HEK293 (cell line): ENCODE results near the gene CDK9.
"Not testable (repeated sequence)": the region's sequence is repeated elsewhere in the genome, so short reads cannot be mapped to it uniquely, and the experiment has no call there.

Experiments
- CTCF ChIA-PET: fragments of 350-600 bp; formaldehyde crosslinking; extraction: SDS; loops from one replicate; lab custom pipeline; 2021; ENCODE audit warnings: antibody characterized with exemption; lab: Yijun Ruan, JAX
- POLR2A ChIA-PET: fragments of 300-600 bp; formaldehyde crosslinking; extraction: SDS; loops from one replicate; lab custom pipeline; 2020; ENCODE audit warnings: antibody characterized with exemption, inconsistent platforms; lab: Yijun Ruan, JAX
- H3K27ac ChIP-seq: fragments of 200-500 bp; sonication (Bioruptor generic); 2 replicates; pipeline ENCODE4 v1.5.1; 2014; ENCODE audit warnings: low read depth, low read length, control low read depth, inconsistent platforms; ENCODE audit errors: extremely low read depth
- H3K36me3 ChIP-seq, 2 experiments: fragments of 200-500 bp in 1 of 2; sonication (Bioruptor generic) in 1 of 2; 1 replicate in 1 of 2; 2 replicates in 1 of 2; pipeline ENCODE4 v1.5.1; 2014 to 2017; ENCODE audit warnings: inconsistent platforms in 2 of 2, low read length in 2 of 2; ENCODE audit not compliant: control insufficient read depth in 2 of 2, insufficient read depth in 1 of 2
- H3K4me1 ChIP-seq: fragments of 200-500 bp; sonication (Bioruptor generic); 2 replicates; pipeline ENCODE4 v1.5.1; 2014; ENCODE audit warnings: mild to moderate bottlenecking, low read length, inconsistent platforms; ENCODE audit not compliant: control insufficient read depth, insufficient read depth
- H3K4me3 ChIP-seq: 2 replicates; pipeline ENCODE4 v1.5.1; 2011; ENCODE audit warnings: low read depth, mild to moderate bottlenecking, control low read depth, low read length, moderate library complexity
- H3K9me3 ChIP-seq: fragments of 200-500 bp; sonication (Bioruptor generic); 2 replicates; pipeline ENCODE4 v1.5.1; 2014; ENCODE audit warnings: low read depth, low read length, inconsistent platforms; ENCODE audit not compliant: control insufficient read depth, insufficient read depth
- BCL11A ChIP-seq: fragments of 450-650 bp; formaldehyde crosslinking; IDR thresholded peaks from 2 replicates; pipeline ENCODE4 v1.5.1; 2016; ENCODE audit warnings: low read depth, missing biosample characterization, missing genetic modification characterization
- BCL11B ChIP-seq: fragments of 450-650 bp; formaldehyde crosslinking; IDR thresholded peaks from 2 replicates; pipeline ENCODE4 v1.5.1; 2016; ENCODE audit warnings: low read depth, missing biosample characterization, missing genetic modification characterization
- GLI4 ChIP-seq: fragments of 450-650 bp; formaldehyde crosslinking; IDR thresholded peaks from 2 replicates; pipeline ENCODE4 v1.5.1; 2016; ENCODE audit warnings: missing biosample characterization, missing genetic modification characterization
- GLIS2 ChIP-seq: fragments of 450-650 bp; formaldehyde crosslinking; IDR thresholded peaks from 2 replicates; pipeline ENCODE4 v1.5.1; 2016; ENCODE audit warnings: missing biosample characterization, missing genetic modification characterization
- TCF7L2 ChIP-seq: IDR thresholded peaks from 2 replicates; pipeline ENCODE4 v1.6.1; 2011; ENCODE audit warnings: low read depth, mild to moderate bottlenecking, inconsistent platforms, low read length, moderate library complexity, borderline replicate concordance
- ZBTB8A ChIP-seq: fragments of 450-650 bp; formaldehyde crosslinking; IDR thresholded peaks from 2 replicates; pipeline ENCODE4 v1.5.1; 2016; ENCODE audit warnings: missing biosample characterization, missing genetic modification characterization
- ZFHX2 ChIP-seq: fragments of 450-650 bp; formaldehyde crosslinking; conservative IDR thresholded peaks from 2 replicates; pipeline ENCODE4 v1.5.1; 2016; ENCODE audit warnings: missing biosample characterization, missing genetic modification characterization
- ZNF362 ChIP-seq: fragments of 450-650 bp; formaldehyde crosslinking; IDR thresholded peaks from 2 replicates; pipeline ENCODE4 v1.5.1; 2016; ENCODE audit warnings: missing biosample characterization, missing genetic modification characterization
- ZNF366 ChIP-seq: fragments of 450-650 bp; formaldehyde crosslinking; conservative IDR thresholded peaks from 2 replicates; pipeline ENCODE4 v1.5.1; 2016; ENCODE audit warnings: missing biosample characterization, missing genetic modification characterization
- ZNF423 ChIP-seq: fragments of 450-650 bp; formaldehyde crosslinking; IDR thresholded peaks from 2 replicates; pipeline ENCODE4 v1.5.1; 2016; ENCODE audit warnings: missing biosample characterization, missing genetic modification characterization
- ZNF433 ChIP-seq: fragments of 450-650 bp; formaldehyde crosslinking; IDR thresholded peaks from 2 replicates; pipeline ENCODE4 v1.5.1; 2016; ENCODE audit warnings: missing biosample characterization, missing genetic modification characterization, low read depth
- ZNF501 ChIP-seq: fragments of 450-650 bp; formaldehyde crosslinking; IDR thresholded peaks from 2 replicates; pipeline ENCODE4 v1.5.1; 2016; ENCODE audit warnings: missing biosample characterization, missing genetic modification characterization
- ZNF510 ChIP-seq: fragments of 450-650 bp; formaldehyde crosslinking; IDR thresholded peaks from 2 replicates; pipeline ENCODE4 v1.5.1; 2018; ENCODE audit warnings: mild to moderate bottlenecking, missing genetic modification characterization, missing biosample characterization; ENCODE audit not compliant: insufficient replicate concordance
- ZNF561 ChIP-seq: fragments of 450-650 bp; IDR thresholded peaks from 2 replicates; pipeline ENCODE4 v1.5.1; 2018; ENCODE audit warnings: missing biosample characterization, missing genetic modification characterization, borderline replicate concordance
- ZNF623 ChIP-seq: fragments of 450-650 bp; formaldehyde crosslinking; IDR thresholded peaks from 2 replicates; pipeline ENCODE4 v1.5.1; 2016; ENCODE audit warnings: missing biosample characterization, missing genetic modification characterization
- ZNF768 ChIP-seq: fragments of 450-650 bp; formaldehyde crosslinking; IDR thresholded peaks from 2 replicates; pipeline ENCODE4 v1.5.1; 2018; ENCODE audit warnings: missing biosample characterization, mild to moderate bottlenecking, missing genetic modification characterization
- ZNF792 ChIP-seq: fragments of 450-650 bp; formaldehyde crosslinking; IDR thresholded peaks from 2 replicates; pipeline ENCODE4 v1.5.1; 2016; ENCODE audit warnings: missing biosample characterization, missing genetic modification characterization
- ZSCAN4 ChIP-seq: fragments of 450-650 bp; formaldehyde crosslinking; IDR thresholded peaks from 2 replicates; pipeline ENCODE4 v1.5.1; 2017; ENCODE audit warnings: missing biosample characterization, missing genetic modification characterization

Gene CDK9

GRCh38 chr9:127833555-127833954 lies 47.7 kb downstream of the CDK9 start:
- CTCF ChIA-PET, result interaction anchor here (0.7 kb wide), 1 partner anchor 12 kb away, joined by 4 read pairs; no protein-coding TSS in a partner anchor
- Histone ChIP-seq H3K4me1 (no peaks in the 10 kb centered on the region), H3K36me3 (no peaks in the 10 kb centered on the region), H3K27ac (no peak overlapping the region), H3K9me3 (no peaks in the 10 kb centered on the region), H3K4me3 (no peak overlapping the region)
- no peak for TF ChIP-seq GLI4 (tag by site-specific recombination)
- TF ChIP-seq ZNF561 (tag by site-specific recombination), result no peak
- no peak for TF ChIP-seq BCL11A (tag by site-specific recombination)
- no peak for TF ChIP-seq ZNF510
- TF ChIP-seq BCL11B (tag by site-specific recombination), result no peak
- no peak for TF ChIP-seq ZNF501 (tag by site-specific recombination)
- TF ChIP-seq ZNF362 (tag by site-specific recombination), result no peak
- TF ChIP-seq ZNF433 (tag by site-specific recombination), result no peak
- TF ChIP-seq ZNF366 (tag by site-specific recombination), result no peak
- TF ChIP-seq ZNF792 (tag by site-specific recombination), result no peak
- POLR2A ChIA-PET, result interaction anchor here (0.6 kb wide), 1 partner anchor 239 kb away, joined by 4 read pairs; no protein-coding TSS in a partner anchor

- Histone ChIP-seq H3K36me3 (no peaks in the 10 kb centered on the region), H3K4me1 (no peaks in the 10 kb centered on the region), H3K27ac (no peak overlapping the region)
- TF ChIP-seq ZBTB8A (tag by site-specific recombination) (no peak), ZNF768 (tag by site-specific recombination) (no peak), GLIS2 (tag by site-specific recombination) (no peak), ZNF623 (tag by site-specific recombination) (no peak), ZNF423 (tag by site-specific recombination) (no peak), ZFHX2 (tag by site-specific recombination) (0 out of 2 replicates have a peak, but pooled peaks have one; percentile 19), ZSCAN4 (no peak), TCF7L2 (no peak)
- TF ChIP-seq, all 188 proteins: peak for 1
- ChIA-PET CTCF (interaction anchor here (0.6 to 1.9 kb wide), 4 partner anchors 10 to 34 kb away, joined by 3 to 7 read pairs (median 4); no protein-coding TSS in a partner anchor), POLR2A (no interaction called here)
- Histone ChIP-seq H3K4me3 (no peak overlapping the region), H3K9me3 (no peaks in the 10 kb centered on the region)
These were observed 50.2 kb downstream of the CDK9 start for GRCh38 chr9:127835991-127836516.

DNA sequence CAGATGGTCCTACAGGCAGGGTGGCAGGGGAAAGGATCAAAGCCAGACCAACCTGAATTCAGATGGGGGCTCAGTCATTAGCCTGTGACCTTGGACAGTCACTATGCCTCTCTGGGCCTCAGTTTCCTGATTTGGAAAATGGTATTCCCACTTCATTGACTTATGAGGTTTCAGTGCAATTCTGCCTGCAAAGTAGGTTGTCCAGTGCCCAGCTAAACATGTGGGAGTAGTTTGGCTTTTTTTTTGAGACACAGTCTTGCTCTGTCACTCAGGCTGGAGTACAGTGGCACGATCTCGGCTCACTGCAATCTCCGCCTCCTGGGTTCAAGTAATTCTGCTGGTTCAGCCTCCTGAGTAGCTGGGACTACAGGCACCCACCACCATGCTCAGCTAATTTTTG lies 50.7 kb downstream of the CDK9 start:
- H3K4me3 ChIP-seq, H3K9me3 ChIP-seq, H3K4me1 ChIP-seq, POLR2A ChIA-PET, H3K36me3 ChIP-seq, H3K27ac ChIP-seq: not testable (repeated sequence)
- CTCF ChIA-PET, result interaction anchor here (1.9 kb wide), 2 partner anchors 10 to 12 kb away, joined by 5 to 7 read pairs; no protein-coding TSS in a partner anchor
